Stomach (tissue), 9 donors: ENCODE measurements around the gene CAMK1G. TPM values are rescaled to one million over a fixed set of nuclear protein-coding genes. Genes with fewer than 3 reads are reported as not detected.

ENCODE experiments used
- DNase-seq, 2 donors: peaks; one replicate each; pipeline versions ENCODE4 v3.0.0 to v3.0.0-alpha.2; 2013 to 2019
- H3K27ac ChIP-seq, 5 donors: fragments of 200-600 bp in 4 of 5; sonication (generic) in 4 of 5; one replicate each; pipeline ENCODE4 v1.5.1; 2013 to 2019; ENCODE audit warnings: mild to moderate bottlenecking in 1 of 5, moderate library complexity in 1 of 5
- H3K27me3 ChIP-seq, 3 donors: fragments of 200-600 bp; sonication (generic); one replicate each; pipeline ENCODE4 v1.5.1; 2017 to 2019; ENCODE audit warnings: mixed run types in 1 of 3
- H3K36me3 ChIP-seq, 4 donors: fragments of 200-600 bp; sonication (generic); 1 replicate in 3 of 4; 2 replicates in 1 of 4; pipeline ENCODE4 v1.5.1; 2016 to 2019
- H3K4me1 ChIP-seq, 4 donors: fragments of 200-600 bp; sonication (generic); one replicate each; pipeline ENCODE4 v1.5.1; 2016 to 2019
- H3K4me3 ChIP-seq, 4 donors: fragments of 200-600 bp; sonication (generic) in 3 of 4; one replicate each; pipeline ENCODE4 v1.5.1; 2016 to 2019; ENCODE audit warnings: mild to moderate bottlenecking in 1 of 4
- H3K9me3 ChIP-seq, 4 donors: fragments of 200-600 bp; sonication (generic); one replicate each; pipeline ENCODE4 v1.5.1; 2016 to 2019
- CTCF ChIP-seq, 7 experiments: fragments of 450-650 bp in 4 of 7; fragments of 200-600 bp in 3 of 7; sonication (generic) in 3 of 7; IDR thresholded peaks; one replicate each; pipeline ENCODE4 v1.5.1; 2016 to 2019; ENCODE audit warnings: antibody characterized with exemption in 7 of 7, control low read depth in 2 of 7, mild to moderate bottlenecking in 1 of 7
- EP300 ChIP-seq: sonication (generic); formaldehyde crosslinking; IDR thresholded peaks from one replicate; pipeline ENCODE4 v1.6.1; 2017; ENCODE audit warnings: antibody characterized with exemption
- POLR2A ChIP-seq, 4 donors: fragments of 450-650 bp; IDR thresholded peaks; one replicate each; pipeline ENCODE4 v1.6.1; 2016; ENCODE audit warnings: antibody characterized with exemption in 4 of 4, control low read depth in 2 of 4, mild to moderate bottlenecking in 1 of 4, moderate library complexity in 1 of 4
- POLR2AphosphoS5 ChIP-seq, 3 donors: sonication (generic); formaldehyde crosslinking; IDR thresholded peaks; one replicate each; pipeline ENCODE4 v1.6.1; 2016; ENCODE audit warnings: antibody characterized with exemption in 3 of 3
- WGBS, 5 donors: extraction: QIAGEN DNeasy Blood & Tissue Kit in 3 of 5; methylation state at CpG; one replicate each; pipeline versions ENCODE4 v1.1.5 to v1.1.7; 2013 to 2018; 5-methylcytosine and 5-hydroxymethylcytosine counted together
- intact Hi-C: fragments of 100-400 bp; cut with DNase I; formaldehyde crosslinking; loops from one replicate; pipeline ENCODE4 v1.15.1; 2023; ENCODE audit warnings: low total_unique reads
- polyA plus RNA-seq, 3 donors: library from polyadenylated mRNA; stranded (reverse); fragments of 200-250 nt; gene quantifications; one replicate each; pipeline ENCODE4 v1.2.3, GENCODE V29; 2013
- total RNA-seq, 5 donors: library from RNA; depleted of rRNA; stranded (reverse); fragments of >200 nt; gene quantifications; one replicate each; pipeline versions ENCODE4 v1.1.0 to v1.2.3, GENCODE V29; 2014 to 2016
- donor health status: healthy with polysubstance abuse.
- donor health status: Bipolar disorder and iron deficiency.
- donor health status: healthy.

Gene CAMK1G
- total and polyA plus RNA-seq, 8 donors: 0.03 to 1.5 TPM; not detected in 6

DNA sequence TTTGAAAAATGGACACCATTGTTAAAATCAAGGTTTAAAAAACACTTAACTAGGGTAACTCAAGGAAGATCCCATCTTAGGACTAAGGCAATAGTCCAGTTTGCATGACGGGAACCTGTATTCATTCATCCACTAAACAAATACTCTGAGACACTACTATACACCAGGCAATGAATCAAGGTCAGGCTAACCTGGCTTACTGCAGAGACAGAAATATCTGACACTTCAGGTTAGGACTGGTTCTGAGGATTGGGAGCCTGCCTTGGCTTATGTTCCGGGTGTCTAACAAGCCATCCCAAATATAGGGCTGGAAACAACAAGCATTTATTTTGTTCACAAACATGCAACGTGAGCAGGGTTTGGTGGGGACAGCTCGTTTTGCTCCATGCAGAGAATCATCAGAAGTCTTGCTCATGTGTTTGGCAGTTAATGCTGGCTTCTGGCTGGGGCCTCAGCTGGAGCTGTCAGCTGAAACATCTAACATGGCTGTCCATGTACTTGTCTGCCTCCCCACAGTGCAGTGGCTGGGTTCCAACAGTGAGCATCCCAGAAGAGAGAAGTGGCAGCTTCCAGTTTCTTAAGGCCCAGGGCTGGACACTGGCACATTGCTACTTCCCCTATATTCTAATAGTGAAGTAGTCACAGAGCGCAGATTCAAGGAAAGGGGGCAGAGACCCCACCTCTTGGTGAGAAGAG, 37.0 kb upstream of the CAMK1G start:
- H3K27ac ChIP-seq: no peak overlapping the region
- peak in 1 of 2 donors; percentile 53 for DNase-seq
- 66 to 83% (median 78%) methylated on average over 5 of the region's 5 CpGs for WGBS, 5 donors
- H3K9me3 ChIP-seq: no peaks in the 10 kb centered on the region
- TF ChIP-seq EP300: no peak
- no peak for TF ChIP-seq POLR2AphosphoS5 (IDR thresholded peaks at IDR 0.05)
- TF ChIP-seq CTCF (IDR thresholded peaks at IDR 0.05): no peak
- H3K36me3 ChIP-seq: no peaks in the 10 kb centered on the region
- no peaks in the 10 kb centered on the region for H3K4me1 ChIP-seq
- intact Hi-C loops: no loop called here
- H3K27me3 ChIP-seq: peaks cover 0 to 4% (median 0%) of the 10 kb centered on the region in 3 donors
- no peak overlapping the region for H3K4me3 ChIP-seq

- no peaks in the 10 kb centered on the region for H3K4me1 ChIP-seq
- 67 to 79% (median 75%) methylated on average over 3 of the region's 3 CpGs for whole genome bisulfite sequencing, 5 donors
- H3K27me3 ChIP-seq: peaks cover 0 to 4% (median 0%) of the 10 kb centered on the region in 3 donors
- no peaks in the 10 kb centered on the region for H3K9me3 ChIP-seq
- no peak for DNase-seq
- intact Hi-C loops: no loop called here
- no peaks in the 10 kb centered on the region for H3K36me3 ChIP-seq
- TF ChIP-seq EP300 (no peak), POLR2AphosphoS5 (IDR thresholded peaks at IDR 0.05) (no peak), CTCF (IDR thresholded peaks at IDR 0.05) (no peak), POLR2A (IDR thresholded peaks at IDR 0.05) (no peak)
- no peak overlapping the region for H3K27ac ChIP-seq
- H3K4me3 ChIP-seq: no peak overlapping the region
These were observed 35.9 kb upstream of the CAMK1G start for GRCh38 chr1:209547626-209548025.

DNA sequence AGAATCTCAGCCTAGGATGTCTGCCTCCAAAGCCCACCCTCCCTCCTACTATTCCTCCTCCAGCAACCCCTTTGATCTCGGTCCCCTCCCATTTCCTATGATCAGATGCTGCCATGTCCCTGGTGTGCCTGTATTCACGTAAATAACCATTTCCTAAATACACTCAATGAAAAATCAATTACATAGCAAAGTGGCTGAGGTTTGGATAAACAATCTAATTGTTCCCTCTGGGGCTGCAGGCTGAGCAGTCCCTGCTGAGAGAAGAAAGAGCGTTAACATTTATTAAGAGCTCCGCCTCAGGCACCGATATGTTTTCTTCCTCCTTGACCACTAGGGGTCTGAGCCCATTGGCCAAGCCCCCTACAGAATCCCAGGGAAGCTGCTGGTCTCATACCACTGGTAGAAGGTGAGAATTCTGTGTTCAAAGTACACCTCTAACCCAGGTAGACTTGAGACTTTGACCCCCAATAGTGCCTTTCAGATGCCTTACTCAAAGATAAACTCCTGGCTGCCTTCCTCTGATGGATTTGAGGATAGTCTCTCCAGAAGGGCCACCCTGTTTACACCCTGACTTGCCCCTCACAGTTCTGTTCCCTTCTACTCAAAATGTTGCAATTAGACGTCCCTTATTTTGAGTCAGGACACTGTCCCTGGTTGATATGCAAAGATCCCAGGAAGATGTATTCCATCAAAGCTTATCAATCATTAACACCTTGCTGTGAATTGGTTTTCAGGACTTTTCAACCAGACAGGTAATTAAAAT, 33.9 kb upstream of the CAMK1G start:
- no peak for TF ChIP-seq POLR2A (IDR thresholded peaks at IDR 0.05)
- no peak overlapping the region for H3K4me3 ChIP-seq
- no peaks in the 10 kb centered on the region for H3K36me3 ChIP-seq
- WGBS, 5 donors: 37 to 54% (median 42%) methylated on average over 6 of the region's 6 CpGs
- peaks cover 0 to 4% (median 0%) of the 10 kb centered on the region in 3 donors for H3K27me3 ChIP-seq
- intact Hi-C loops: no loop called here
- no peak for DNase-seq
- no peaks in the 10 kb centered on the region for H3K9me3 ChIP-seq
- no peaks in the 10 kb centered on the region for H3K4me1 ChIP-seq
- no peak overlapping the region for H3K27ac ChIP-seq

GRCh38 chr1:209550519-209550918, 33.0 kb upstream of the CAMK1G start:
- H3K4me3 ChIP-seq: no peak overlapping the region
- intact Hi-C loops: no loop called here
- WGBS, 5 donors: 89 to 94% (median 91%) methylated on average over 2 of the region's 2 CpGs

More at GRCh38 chr1:209550519-209550918, 33.0 kb upstream of the CAMK1G start:
- Histone ChIP-seq H3K9me3 (no peaks in the 10 kb centered on the region), H3K27ac (no peak overlapping the region), H3K27me3 (peaks cover 0 to 4% (median 0%) of the 10 kb centered on the region in 3 donors), H3K36me3 (no peaks in the 10 kb centered on the region), H3K4me1 (no peaks in the 10 kb centered on the region)
- no peak for DNase-seq
- TF ChIP-seq POLR2AphosphoS5 (IDR thresholded peaks at IDR 0.05) (no peak), CTCF (IDR thresholded peaks at IDR 0.05) (no peak), EP300 (no peak), POLR2A (IDR thresholded peaks at IDR 0.05) (no peak)
